K562 (cell line): ENCODE data around the gene ELMOD2. TPM values are rescaled to one million over a fixed set of nuclear protein-coding genes. Genes with fewer than 3 reads are reported as not detected.

Source experiments
- ARNT ChIP-seq, 2 experiments: fragments of 450-650 bp; IDR thresholded peaks; 2 replicates each; pipeline ENCODE4 v1.6.1; 2016; ENCODE audit warnings: mild to moderate bottlenecking in 1 of 2
- CCAR2 ChIP-seq: fragments of 200-400 bp; formaldehyde crosslinking; IDR thresholded peaks from 2 replicates; pipeline ENCODE4 v1.6.1; 2017; ENCODE audit warnings: mild to moderate bottlenecking, low read depth, low read length
- CTBP1 ChIP-seq: fragments of 450-650 bp; IDR thresholded peaks from 2 replicates; pipeline ENCODE4 v1.6.1; 2016; ENCODE audit warnings: borderline replicate concordance
- DACH1 ChIP-seq: fragments of 450-650 bp; IDR thresholded peaks from 2 replicates; pipeline ENCODE4 v1.6.1; 2018; ENCODE audit not compliant: partially characterized antibody
- ESRRB ChIP-seq: fragments of 250-450 bp; sonication (Bioruptor Pico); IDR thresholded peaks from 2 replicates; pipeline ENCODE4 v1.5.0; 2020; ENCODE audit warnings: mild to moderate bottlenecking, moderate library complexity, borderline replicate concordance
- FOS ChIP-seq: IDR thresholded peaks from 3 replicates; pipeline ENCODE4 v1.6.1; 2011; ENCODE audit not compliant: insufficient read length; ENCODE audit errors: extremely low read depth
- GTF2A2 ChIP-seq: IDR thresholded peaks from 2 replicates; pipeline ENCODE4 v1.6.1; 2016; ENCODE audit warnings: mild to moderate bottlenecking, missing genetic modification characterization, missing compliant biosample characterization
- HDAC1 ChIP-seq, 2 experiments: fragments of 450-650 bp; IDR thresholded peaks; 2 replicates each; pipeline ENCODE4 v1.6.1; 2016 to 2017; ENCODE audit warnings: inconsistent platforms in 1 of 2, mild to moderate bottlenecking in 1 of 2, moderate library complexity in 1 of 2
- HIVEP1 ChIP-seq: fragments of 250-450 bp; sonication (Bioruptor Pico); IDR thresholded peaks from 2 replicates; pipeline ENCODE4 v1.4.0; 2020; ENCODE audit warnings: mild to moderate bottlenecking
- HSF4 ChIP-seq: fragments of 250-450 bp; sonication (Bioruptor Pico); IDR thresholded peaks from 2 replicates; pipeline ENCODE4 v2.1.2; 2022; ENCODE audit warnings: mild to moderate bottlenecking, moderate library complexity, borderline replicate concordance
- MBD2 ChIP-seq: sonication (generic); IDR thresholded peaks from 2 replicates; pipeline ENCODE4 v1.6.1; 2016; ENCODE audit warnings: low read depth, borderline replicate concordance
- NCOA6 ChIP-seq: fragments of 450-650 bp; IDR thresholded peaks from 2 replicates; pipeline ENCODE4 v1.6.1; 2017; ENCODE audit warnings: mild to moderate bottlenecking
- SAFB2 ChIP-seq: fragments of 200-400 bp; formaldehyde crosslinking; IDR thresholded peaks from 2 replicates; pipeline ENCODE4 v1.6.1; 2018; ENCODE audit warnings: borderline replicate concordance, low read length, low read depth, moderate library complexity; ENCODE audit not compliant: severe bottlenecking
- SLC30A9 ChIP-seq: fragments of 250-450 bp; sonication (Bioruptor Pico); IDR thresholded peaks from 2 replicates; pipeline ENCODE4 v1.8.0; 2022; ENCODE audit warnings: mild to moderate bottlenecking, moderate library complexity
- U2AF1 ChIP-seq: fragments of 200-400 bp; formaldehyde crosslinking; optimal IDR thresholded peaks from 2 replicates; pipeline ENCODE3; 2017; ENCODE audit warnings: mild to moderate bottlenecking, low read depth, low read length, moderate library complexity
- ZEB2 ChIP-seq: fragments of 450-650 bp; IDR thresholded peaks from 2 replicates; pipeline ENCODE4 v1.6.1; 2016
- ZNF121 ChIP-seq: sonication (generic); formaldehyde crosslinking; conservative IDR thresholded peaks from 2 replicates; pipeline ENCODE4 v1.8.0; 2022; ENCODE audit warnings: missing genetic modification reagents
- ZNF174 ChIP-seq: fragments of 250-450 bp; sonication (Bioruptor Pico); IDR thresholded peaks from 2 replicates; pipeline ENCODE4 v1.4.0; 2020; ENCODE audit warnings: mild to moderate bottlenecking
- ZNF398 ChIP-seq: fragments of 250-450 bp; sonication (Bioruptor Pico); IDR thresholded peaks from 2 replicates; pipeline ENCODE4 v1.8.0; 2021; ENCODE audit warnings: moderate library complexity, mild to moderate bottlenecking, inconsistent platforms
- ZNF431 ChIP-seq: sonication (generic); formaldehyde crosslinking; IDR thresholded peaks from 2 replicates; pipeline ENCODE4 v1.8.0; 2022; ENCODE audit warnings: mild to moderate bottlenecking, missing genetic modification reagents
- ZNF75A ChIP-seq: fragments of 450-650 bp; formaldehyde crosslinking; IDR thresholded peaks from 2 replicates; pipeline ENCODE4 v1.4.0; 2020; ENCODE audit warnings: mild to moderate bottlenecking
- ZNF76 ChIP-seq: fragments of 250-450 bp; sonication (Bioruptor Pico); IDR thresholded peaks from 2 replicates; pipeline ENCODE4 v1.4.0; 2020; ENCODE audit warnings: mild to moderate bottlenecking, moderate library complexity, borderline replicate concordance
- polyA plus RNA-seq, 8 experiments: library from polyadenylated mRNA; depleted of rRNA in 4 of 8; stranded (reverse) in 5 of 8; unstranded in 3 of 8; fragments of >200 nt; fragmentation: Nextera tagmentation in 2 of 8; fragmentation: Illumina TruSeq in 1 of 8; extraction: Ambion mirVana in 2 of 8; extraction: Trizol in 1 of 8; gene quantifications; 2 replicates each; pipeline versions ENCODE4 v1.2.1 to v1.2.3, GENCODE V29; 2011 to 2014; ENCODE audit warnings: inconsistent platforms in 1 of 8, missing spikeins in 1 of 8
- total RNA-seq, 7 experiments: library from RNA; depleted of rRNA in 6 of 7; stranded (reverse); fragments of >200 nt in 6 of 7; fragmentation: Illumina TruSeq in 2 of 7; extraction: Trizol in 2 of 7; gene quantifications; 2 replicates each; pipeline versions ENCODE4 v1.2.1 to v1.2.3, GENCODE V29; 2011 to 2021; ENCODE audit warnings: low replicate concordance in 1 of 7
- TF ChIP-seq, protein P1 (sequence below): fragments of 450-650 bp; IDR thresholded peaks from 2 replicates; pipeline ENCODE4 v1.7.1; 2018; ENCODE audit warnings: mild to moderate bottlenecking, low read depth; ENCODE audit not compliant: partially characterized antibody
- TF ChIP-seq, protein P2 (sequence below): sonication (generic); formaldehyde crosslinking; IDR thresholded peaks from 2 replicates; pipeline ENCODE4 v1.8.0; 2022; ENCODE audit warnings: mild to moderate bottlenecking, missing genetic modification reagents

ELMOD2 gene
- total and polyA plus RNA-seq, 9 of the 15 experiments (the other 6 are each of a cell fraction or from before 2014, with no cell fraction given), result 11.0 to 23.3 (median 14.3) TPM

DNA sequence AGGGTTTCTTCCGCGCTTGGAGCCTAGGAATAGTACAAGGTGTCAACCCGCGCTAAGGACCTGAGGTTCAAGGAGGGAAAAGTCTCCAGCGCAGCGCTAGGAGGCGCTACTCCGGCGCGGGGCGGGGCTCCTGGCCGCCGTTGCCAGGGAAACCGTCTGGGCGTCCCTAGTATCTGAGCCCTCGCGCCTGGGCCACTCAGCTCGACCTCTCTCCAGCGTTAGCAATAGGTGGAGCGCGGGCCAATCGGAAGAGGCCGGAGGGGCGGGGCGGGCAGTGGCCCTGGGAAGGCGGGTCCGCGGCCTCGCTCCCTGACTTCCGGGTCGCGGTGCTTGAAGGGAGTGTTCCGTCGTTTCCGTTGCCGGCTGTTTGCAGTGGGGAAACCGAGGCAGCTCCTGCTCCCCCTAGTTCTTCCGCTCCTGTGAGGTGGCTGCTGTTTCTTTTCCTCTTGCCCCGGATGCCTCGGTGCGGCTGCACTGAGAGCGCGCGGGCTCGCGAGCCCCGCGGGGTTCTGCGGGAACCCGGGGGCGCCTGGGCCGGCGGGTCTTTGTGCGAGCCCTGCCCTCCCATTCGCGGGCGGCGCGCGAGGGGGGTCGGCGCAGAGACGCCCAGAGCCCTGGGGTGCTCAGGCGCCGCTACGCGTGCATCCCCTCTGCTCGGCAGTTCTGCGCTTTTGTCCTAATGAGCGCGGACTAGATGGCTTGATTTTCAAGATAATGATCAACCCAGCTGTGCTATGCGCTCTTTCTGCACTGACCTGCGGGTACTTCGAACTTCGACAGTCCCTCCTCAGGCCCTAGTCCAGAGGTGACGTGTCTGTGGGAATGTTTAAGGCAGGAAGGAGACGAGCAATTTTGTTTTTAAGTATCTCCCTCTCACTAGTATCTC lies at the start of gene ELMOD2 (continued):
- TF ChIP-seq SLC30A9 (CRISPR knock-in tag) (no peak), HSF4 (no peak), NCOA6 (peak; percentile 21; the same call in 1 of the 2 replicates), CTBP1 (peak; percentile 45; the same call in 1 of the 2 replicates), ZNF76 (CRISPR knock-in tag) (no peak), ZNF398 (CRISPR knock-in tag) (no peak), DACH1 (peak; percentile 72), FOS (peak; percentile 47), ZNF75A (no peak), ZNF431 (CRISPR knock-in tag) (0 out of 2 replicates have a peak, but pooled peaks have one; percentile 49), U2AF1 (no peak), ARNT (IDR thresholded peaks at IDR 0.05) (no peak), MBD2 (no peak; the same call in 1 of the 2 replicates), GTF2A2 (tag) (no peak; the same call in 1 of the 2 replicates), ESRRB (no peak), CCAR2 (no peak), ZNF174 (CRISPR knock-in tag) (no peak), ZNF121 (CRISPR knock-in tag) (no peak), ZEB2 (no peak), SAFB2 (no peak), HIVEP1 (CRISPR knock-in tag) (no peak), HDAC1 (IDR thresholded peaks at IDR 0.05) (peak in 1 of 2 experiments; percentile 61; a peak in 1 of 4 replicates)
- TF ChIP-seq, protein P1, sequence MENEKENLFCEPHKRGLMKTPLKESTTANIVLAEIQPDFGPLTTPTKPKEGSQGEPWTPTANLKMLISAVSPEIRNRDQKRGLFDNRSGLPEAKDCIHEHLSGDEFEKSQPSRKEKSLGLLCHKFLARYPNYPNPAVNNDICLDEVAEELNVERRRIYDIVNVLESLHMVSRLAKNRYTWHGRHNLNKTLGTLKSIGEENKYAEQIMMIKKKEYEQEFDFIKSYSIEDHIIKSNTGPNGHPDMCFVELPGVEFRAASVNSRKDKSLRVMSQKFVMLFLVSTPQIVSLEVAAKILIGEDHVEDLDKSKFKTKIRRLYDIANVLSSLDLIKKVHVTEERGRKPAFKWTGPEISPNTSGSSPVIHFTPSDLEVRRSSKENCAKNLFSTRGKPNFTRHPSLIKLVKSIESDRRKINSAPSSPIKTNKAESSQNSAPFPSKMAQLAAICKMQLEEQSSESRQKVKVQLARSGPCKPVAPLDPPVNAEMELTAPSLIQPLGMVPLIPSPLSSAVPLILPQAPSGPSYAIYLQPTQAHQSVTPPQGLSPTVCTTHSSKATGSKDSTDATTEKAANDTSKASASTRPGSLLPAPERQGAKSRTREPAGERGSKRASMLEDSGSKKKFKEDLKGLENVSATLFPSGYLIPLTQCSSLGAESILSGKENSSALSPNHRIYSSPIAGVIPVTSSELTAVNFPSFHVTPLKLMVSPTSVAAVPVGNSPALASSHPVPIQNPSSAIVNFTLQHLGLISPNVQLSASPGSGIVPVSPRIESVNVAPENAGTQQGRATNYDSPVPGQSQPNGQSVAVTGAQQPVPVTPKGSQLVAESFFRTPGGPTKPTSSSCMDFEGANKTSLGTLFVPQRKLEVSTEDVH, result peak; percentile 47
- TF ChIP-seq, protein P2, sequence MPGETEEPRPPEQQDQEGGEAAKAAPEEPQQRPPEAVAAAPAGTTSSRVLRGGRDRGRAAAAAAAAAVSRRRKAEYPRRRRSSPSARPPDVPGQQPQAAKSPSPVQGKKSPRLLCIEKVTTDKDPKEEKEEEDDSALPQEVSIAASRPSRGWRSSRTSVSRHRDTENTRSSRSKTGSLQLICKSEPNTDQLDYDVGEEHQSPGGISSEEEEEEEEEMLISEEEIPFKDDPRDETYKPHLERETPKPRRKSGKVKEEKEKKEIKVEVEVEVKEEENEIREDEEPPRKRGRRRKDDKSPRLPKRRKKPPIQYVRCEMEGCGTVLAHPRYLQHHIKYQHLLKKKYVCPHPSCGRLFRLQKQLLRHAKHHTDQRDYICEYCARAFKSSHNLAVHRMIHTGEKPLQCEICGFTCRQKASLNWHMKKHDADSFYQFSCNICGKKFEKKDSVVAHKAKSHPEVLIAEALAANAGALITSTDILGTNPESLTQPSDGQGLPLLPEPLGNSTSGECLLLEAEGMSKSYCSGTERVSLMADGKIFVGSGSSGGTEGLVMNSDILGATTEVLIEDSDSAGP, result no peak
